Liver (tissue), 9 donors: ENCODE measurements around the gene THSD7B. TPM values are rescaled to one million over a fixed set of nuclear protein-coding genes. Genes with fewer than 3 reads are reported as not detected.

Experiments used
- DNase-seq: peaks from one replicate; pipeline ENCODE4 v3.0.0-alpha.2; 2017; ENCODE audit warnings: low spot score
- H3K27ac ChIP-seq, 2 donors: one replicate each; pipeline ENCODE4 v1.7.0; 2013; ENCODE audit warnings: inconsistent platforms in 2 of 2, low read length in 2 of 2, control low read depth in 1 of 2, low read depth in 1 of 2, mild to moderate bottlenecking in 1 of 2
- H3K27me3 ChIP-seq, 4 donors: one replicate each; pipeline versions ENCODE4 v1.6.1 to v1.7.0; 2013; ENCODE audit warnings: low read length in 3 of 4, inconsistent platforms in 1 of 4, mild to moderate bottlenecking in 1 of 4, moderate library complexity in 1 of 4; ENCODE audit not compliant: control insufficient read depth in 4 of 4, insufficient read depth in 4 of 4
- H3K36me3 ChIP-seq, 4 donors: one replicate each; pipeline versions ENCODE4 v1.6.1 to v1.7.0; 2013; ENCODE audit warnings: low read length in 3 of 4, mild to moderate bottlenecking in 3 of 4, low read depth in 1 of 4, moderate library complexity in 1 of 4; ENCODE audit not compliant: control insufficient read depth in 4 of 4, insufficient read depth in 3 of 4
- H3K4me1 ChIP-seq, 4 donors: one replicate each; pipeline versions ENCODE4 v1.6.1 to v1.7.0; 2013; ENCODE audit warnings: low read length in 3 of 4, mild to moderate bottlenecking in 3 of 4, moderate library complexity in 1 of 4; ENCODE audit not compliant: control insufficient read depth in 4 of 4, insufficient read depth in 4 of 4
- H3K4me3 ChIP-seq, 3 donors: one replicate each; pipeline versions ENCODE4 v1.6.1 to v1.7.0; 2013; ENCODE audit warnings: low read length in 3 of 3, control low read depth in 1 of 3, low read depth in 1 of 3, mild to moderate bottlenecking in 1 of 3
- H3K9ac ChIP-seq, 2 donors: one replicate each; pipeline ENCODE4 v1.7.0; 2013; ENCODE audit warnings: low read length in 2 of 2, mild to moderate bottlenecking in 2 of 2, moderate library complexity in 2 of 2, control low read depth in 1 of 2, low read depth in 1 of 2
- H3K9me3 ChIP-seq, 4 donors: one replicate each; pipeline versions ENCODE4 v1.6.1 to v1.7.0; 2013; ENCODE audit warnings: low read length in 3 of 4; ENCODE audit not compliant: control insufficient read depth in 4 of 4
- FOXA2 ChIP-seq: IDR thresholded peaks from 2 replicates; pipeline ENCODE4 v1.6.1; 2016; ENCODE audit warnings: antibody characterized with exemption
- GABPA ChIP-seq, 2 donors: IDR thresholded peaks in 1 of 2; conservative IDR thresholded peaks in 1 of 2; 2 replicates each; pipeline ENCODE4 v1.6.1; 2016; ENCODE audit warnings: antibody characterized with exemption in 2 of 2, mild to moderate bottlenecking in 1 of 2, moderate library complexity in 1 of 2
- HNF4A ChIP-seq, 2 donors: conservative IDR thresholded peaks; 2 replicates each; pipeline ENCODE4 v1.6.1; 2016; ENCODE audit warnings: antibody characterized with exemption in 2 of 2, mild to moderate bottlenecking in 2 of 2
- HNF4G ChIP-seq: IDR thresholded peaks from 2 replicates; pipeline ENCODE4 v1.6.1; 2016; ENCODE audit warnings: antibody characterized with exemption
- JUND ChIP-seq, 2 donors: IDR thresholded peaks; 2 replicates each; pipeline ENCODE4 v1.6.1; 2016; ENCODE audit warnings: antibody characterized with exemption in 2 of 2
- NR2F2 ChIP-seq: IDR thresholded peaks from 2 replicates; pipeline ENCODE4 v1.6.1; 2016; ENCODE audit warnings: antibody characterized with exemption
- YY1 ChIP-seq: IDR thresholded peaks from 2 replicates; pipeline ENCODE4 v1.6.1; 2016; ENCODE audit warnings: antibody characterized with exemption, mild to moderate bottlenecking
- WGBS: extraction: QIAGEN DNeasy Blood & Tissue Kit; methylation state at CpG from one replicate; pipeline ENCODE4 v1.1.7; 2013; 5-methylcytosine and 5-hydroxymethylcytosine counted together
- polyA plus RNA-seq, 2 donors: library from polyadenylated mRNA; stranded (reverse) in 1 of 2; unstranded in 1 of 2; fragments of 200-250 nt in 1 of 2; fragments of >200 nt in 1 of 2; fragmentation: Nextera tagmentation in 1 of 2; extraction: Ambion mirVana in 1 of 2; gene quantifications; one replicate each; pipeline versions ENCODE4 v1.2.1 to v1.2.3, GENCODE V29; 2013 to 2015
- total RNA-seq, 2 donors: library from RNA; depleted of rRNA; stranded (reverse); fragments of >200 nt; gene quantifications; one replicate each; pipeline ENCODE4 v1.2.3, GENCODE V29; 2014
- TF ChIP-seq, protein P1 (sequence below): IDR thresholded peaks from 2 replicates; pipeline ENCODE4 v1.6.1; 2016; ENCODE audit warnings: antibody characterized with exemption
- TF ChIP-seq, protein P2 (sequence below): fragments of 150-350 bp; IDR thresholded peaks from 2 replicates; pipeline ENCODE4 v1.5.1; 2017; ENCODE audit warnings: improper control_type of control experiment, low read depth, low read length; ENCODE audit not compliant: missing input control
- TF ChIP-seq, protein P3 (sequence below): IDR thresholded peaks from 2 replicates; pipeline ENCODE4 v1.6.1; 2016; ENCODE audit warnings: antibody characterized with exemption
- TF ChIP-seq, protein P4 (sequence below): IDR thresholded peaks from 2 replicates; pipeline ENCODE4 v1.6.1; 2016; ENCODE audit warnings: antibody characterized with exemption, mild to moderate bottlenecking
- donor health status: healthy.
- donor health status: healthy.
- donor health status: healthy.
- donor health status: healthy.
- donor health status: healthy.

Gene THSD7B
- total and polyA plus RNA-seq, 4 donors: 0.01 to 0.75 (median 0.42) TPM; not detected in 1

DNA sequence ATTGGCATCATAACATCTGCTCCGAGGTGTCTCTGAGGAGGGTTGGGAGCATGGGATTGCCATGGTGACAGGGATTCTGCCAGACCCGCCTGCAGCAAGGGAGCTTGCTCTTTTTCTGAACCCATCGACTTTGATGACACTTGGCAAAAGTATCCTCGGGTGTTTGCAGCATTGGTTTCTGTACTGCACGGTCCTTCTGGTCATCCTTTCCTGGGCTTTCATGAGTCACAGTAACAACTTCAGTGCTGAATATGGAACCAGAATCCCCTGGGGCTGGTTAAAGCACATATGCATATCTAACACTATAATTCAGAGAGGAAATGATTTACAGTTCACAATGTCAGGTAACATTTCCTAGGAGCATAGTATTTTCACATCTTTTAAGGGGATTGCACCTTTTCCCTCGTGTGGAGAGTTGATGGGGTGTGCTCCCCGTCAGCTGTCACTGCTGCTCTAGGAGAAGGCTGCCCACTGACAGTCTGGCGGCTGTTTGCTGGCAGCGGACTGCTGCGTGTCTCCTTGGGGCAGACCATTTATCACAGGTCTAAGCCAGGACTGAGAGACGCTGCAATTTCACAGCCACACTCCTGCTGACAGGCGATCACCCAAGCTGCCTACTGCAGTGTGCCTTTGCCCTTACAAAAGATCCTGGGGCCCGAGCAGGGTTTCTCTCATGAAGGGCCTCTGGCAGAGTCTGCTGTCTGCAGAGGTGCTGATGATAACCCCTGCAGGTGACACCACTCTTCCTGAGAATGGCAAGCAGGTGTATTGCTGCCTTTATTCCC is 425.3 kb downstream of the THSD7B start (continued):
- no peak for TF ChIP-seq JUND (IDR thresholded peaks at IDR 0.05)
- TF ChIP-seq GABPA (IDR thresholded peaks at IDR 0.05 in 1 of 2, conservative IDR thresholded peaks at IDR 0.05 in 1 of 2): no peak
- TF ChIP-seq HNF4G: no peak
- TF ChIP-seq NR2F2: no peak
- no peak for TF ChIP-seq YY1

DNA sequence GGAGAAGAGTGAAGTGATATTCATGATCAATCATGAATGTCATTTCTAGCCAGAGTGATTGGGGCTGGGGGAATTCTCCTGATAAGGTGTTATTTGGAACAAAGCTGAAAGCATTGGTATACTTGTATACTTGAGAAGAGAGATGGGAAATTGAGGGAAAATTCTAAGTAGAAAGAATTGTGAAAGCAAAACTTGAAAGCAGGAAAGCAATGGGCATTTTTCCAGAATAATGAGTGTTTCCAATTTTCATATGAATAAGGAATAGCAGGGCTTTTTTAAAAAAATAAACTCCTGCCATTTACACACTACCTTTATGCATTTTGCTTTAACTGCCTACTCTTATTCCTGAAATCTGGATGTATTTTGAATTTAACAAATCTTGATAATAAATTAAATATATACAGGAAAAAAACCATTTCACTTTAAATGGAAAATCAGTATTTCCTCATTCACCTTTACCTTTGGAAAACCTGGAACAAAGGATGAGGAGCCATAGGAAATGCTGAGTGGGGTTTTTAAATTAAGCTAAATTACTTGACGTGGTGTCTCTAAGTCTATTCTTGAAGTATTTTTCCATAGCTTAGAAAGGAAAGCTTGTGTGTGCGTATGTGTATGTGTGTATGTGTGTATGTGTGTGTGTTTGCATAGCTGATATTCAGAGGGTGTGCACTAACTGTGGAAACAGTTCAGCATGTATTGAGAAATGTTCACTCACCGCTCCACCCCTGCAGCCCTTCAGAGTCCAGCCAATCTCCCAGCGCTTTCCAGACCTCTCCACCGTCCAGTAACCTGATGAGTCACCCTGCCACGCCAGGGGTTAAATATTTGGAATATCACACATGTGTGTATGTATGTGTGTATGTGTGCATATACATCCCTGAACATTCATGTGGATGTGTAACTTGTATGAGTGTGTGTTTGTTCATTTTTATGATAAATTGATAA is 427.3 kb downstream of the THSD7B start:
- H3K36me3 ChIP-seq: no peaks in the 10 kb centered on the region
- H3K27me3 ChIP-seq: no peaks in the 10 kb centered on the region
- no peak overlapping the region for H3K9ac ChIP-seq
- DNase-seq: peak; percentile 36
- H3K9me3 ChIP-seq: no peaks in the 10 kb centered on the region
- no peaks in the 10 kb centered on the region for H3K4me1 ChIP-seq
- TF ChIP-seq HNF4A (conservative IDR thresholded peaks at IDR 0.05): no peak
- TF ChIP-seq YY1: no peak
- TF ChIP-seq, protein P1, sequence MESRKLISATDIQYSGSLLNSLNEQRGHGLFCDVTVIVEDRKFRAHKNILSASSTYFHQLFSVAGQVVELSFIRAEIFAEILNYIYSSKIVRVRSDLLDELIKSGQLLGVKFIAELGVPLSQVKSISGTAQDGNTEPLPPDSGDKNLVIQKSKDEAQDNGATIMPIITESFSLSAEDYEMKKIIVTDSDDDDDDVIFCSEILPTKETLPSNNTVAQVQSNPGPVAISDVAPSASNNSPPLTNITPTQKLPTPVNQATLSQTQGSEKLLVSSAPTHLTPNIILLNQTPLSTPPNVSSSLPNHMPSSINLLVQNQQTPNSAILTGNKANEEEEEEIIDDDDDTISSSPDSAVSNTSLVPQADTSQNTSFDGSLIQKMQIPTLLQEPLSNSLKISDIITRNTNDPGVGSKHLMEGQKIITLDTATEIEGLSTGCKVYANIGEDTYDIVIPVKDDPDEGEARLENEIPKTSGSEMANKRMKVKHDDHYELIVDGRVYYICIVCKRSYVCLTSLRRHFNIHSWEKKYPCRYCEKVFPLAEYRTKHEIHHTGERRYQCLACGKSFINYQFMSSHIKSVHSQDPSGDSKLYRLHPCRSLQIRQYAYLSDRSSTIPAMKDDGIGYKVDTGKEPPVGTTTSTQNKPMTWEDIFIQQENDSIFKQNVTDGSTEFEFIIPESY: no peak
- no peak for TF ChIP-seq NR2F2
- TF ChIP-seq, protein P2, sequence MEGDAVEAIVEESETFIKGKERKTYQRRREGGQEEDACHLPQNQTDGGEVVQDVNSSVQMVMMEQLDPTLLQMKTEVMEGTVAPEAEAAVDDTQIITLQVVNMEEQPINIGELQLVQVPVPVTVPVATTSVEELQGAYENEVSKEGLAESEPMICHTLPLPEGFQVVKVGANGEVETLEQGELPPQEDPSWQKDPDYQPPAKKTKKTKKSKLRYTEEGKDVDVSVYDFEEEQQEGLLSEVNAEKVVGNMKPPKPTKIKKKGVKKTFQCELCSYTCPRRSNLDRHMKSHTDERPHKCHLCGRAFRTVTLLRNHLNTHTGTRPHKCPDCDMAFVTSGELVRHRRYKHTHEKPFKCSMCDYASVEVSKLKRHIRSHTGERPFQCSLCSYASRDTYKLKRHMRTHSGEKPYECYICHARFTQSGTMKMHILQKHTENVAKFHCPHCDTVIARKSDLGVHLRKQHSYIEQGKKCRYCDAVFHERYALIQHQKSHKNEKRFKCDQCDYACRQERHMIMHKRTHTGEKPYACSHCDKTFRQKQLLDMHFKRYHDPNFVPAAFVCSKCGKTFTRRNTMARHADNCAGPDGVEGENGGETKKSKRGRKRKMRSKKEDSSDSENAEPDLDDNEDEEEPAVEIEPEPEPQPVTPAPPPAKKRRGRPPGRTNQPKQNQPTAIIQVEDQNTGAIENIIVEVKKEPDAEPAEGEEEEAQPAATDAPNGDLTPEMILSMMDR: no peak
- TF ChIP-seq FOXA2: no peak
- TF ChIP-seq, protein P3, sequence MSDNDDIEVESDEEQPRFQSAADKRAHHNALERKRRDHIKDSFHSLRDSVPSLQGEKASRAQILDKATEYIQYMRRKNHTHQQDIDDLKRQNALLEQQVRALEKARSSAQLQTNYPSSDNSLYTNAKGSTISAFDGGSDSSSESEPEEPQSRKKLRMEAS: no peak
- TF ChIP-seq, protein P4, sequence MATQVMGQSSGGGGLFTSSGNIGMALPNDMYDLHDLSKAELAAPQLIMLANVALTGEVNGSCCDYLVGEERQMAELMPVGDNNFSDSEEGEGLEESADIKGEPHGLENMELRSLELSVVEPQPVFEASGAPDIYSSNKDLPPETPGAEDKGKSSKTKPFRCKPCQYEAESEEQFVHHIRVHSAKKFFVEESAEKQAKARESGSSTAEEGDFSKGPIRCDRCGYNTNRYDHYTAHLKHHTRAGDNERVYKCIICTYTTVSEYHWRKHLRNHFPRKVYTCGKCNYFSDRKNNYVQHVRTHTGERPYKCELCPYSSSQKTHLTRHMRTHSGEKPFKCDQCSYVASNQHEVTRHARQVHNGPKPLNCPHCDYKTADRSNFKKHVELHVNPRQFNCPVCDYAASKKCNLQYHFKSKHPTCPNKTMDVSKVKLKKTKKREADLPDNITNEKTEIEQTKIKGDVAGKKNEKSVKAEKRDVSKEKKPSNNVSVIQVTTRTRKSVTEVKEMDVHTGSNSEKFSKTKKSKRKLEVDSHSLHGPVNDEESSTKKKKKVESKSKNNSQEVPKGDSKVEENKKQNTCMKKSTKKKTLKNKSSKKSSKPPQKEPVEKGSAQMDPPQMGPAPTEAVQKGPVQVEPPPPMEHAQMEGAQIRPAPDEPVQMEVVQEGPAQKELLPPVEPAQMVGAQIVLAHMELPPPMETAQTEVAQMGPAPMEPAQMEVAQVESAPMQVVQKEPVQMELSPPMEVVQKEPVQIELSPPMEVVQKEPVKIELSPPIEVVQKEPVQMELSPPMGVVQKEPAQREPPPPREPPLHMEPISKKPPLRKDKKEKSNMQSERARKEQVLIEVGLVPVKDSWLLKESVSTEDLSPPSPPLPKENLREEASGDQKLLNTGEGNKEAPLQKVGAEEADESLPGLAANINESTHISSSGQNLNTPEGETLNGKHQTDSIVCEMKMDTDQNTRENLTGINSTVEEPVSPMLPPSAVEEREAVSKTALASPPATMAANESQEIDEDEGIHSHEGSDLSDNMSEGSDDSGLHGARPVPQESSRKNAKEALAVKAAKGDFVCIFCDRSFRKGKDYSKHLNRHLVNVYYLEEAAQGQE: no peak
- no peak overlapping the region for H3K27ac ChIP-seq
- 37% methylated on average over 6 of the region's 6 CpGs for WGBS
- H3K4me3 ChIP-seq: no peak overlapping the region
